Measurements from ENCODE around the gene SLC25A25. TPM values are rescaled to one million over a fixed set of nuclear protein-coding genes. Genes with fewer than 3 reads are reported as not detected.

The SLC25A25 gene
- total and polyA plus RNA-seq, 8 donors = 7.9 to 37.1 (median 13.6) TPM

GRCh38 chr9:128149001-128149701 is 81.1 kb downstream of the SLC25A25 start, which contains the start of gene LCN2:
Gene LCN2 (plus strand): TSS chr9:128149453. CDS start chr9:128149526, 73 bp downstream.
- 42 to 63% (median 50%) methylated on average over 5 to 9 of the region's 9 CpGs for WGBS, 5 donors
- H3K4me1 ChIP-seq = peaks cover 10 to 44% (median 24%) of the 10 kb centered on the region in 4 donors
- H3K27ac ChIP-seq = peak within 1 kb of the TSS in 4 of 5 donors; percentile 2 to 88 (median 78)
- no peaks in the 10 kb centered on the region for H3K27me3 ChIP-seq
- H3K9me3 ChIP-seq = no peaks in the 10 kb centered on the region
- peak within 1 kb of the TSS in 3 of 4 donors; percentile 13 to 44 (median 20) for H3K4me3 ChIP-seq
- intact Hi-C loops (cut with DNase I; ENCODE audit: low total_unique reads) = no loop called here
- no peaks in the 10 kb centered on the region for H3K36me3 ChIP-seq
- peak; percentile 84 to 85 for DNase-seq
- TF ChIP-seq POLR2AphosphoS5 (IDR thresholded peaks at IDR 0.05) = peak in 2 of 3 donors; percentile 67 to 86
- no peak for TF ChIP-seq CTCF (IDR thresholded peaks at IDR 0.05)

- peaks cover 10 to 42% (median 20%) of the 10 kb centered on the region in 4 donors for H3K4me1 ChIP-seq
- no peaks in the 10 kb centered on the region for H3K27me3 ChIP-seq
- peak overlapping the region in 3 of 4 donors; percentile 13 to 44 (median 20) for H3K4me3 ChIP-seq
- TF ChIP-seq CTCF (IDR thresholded peaks at IDR 0.05) (no peak), POLR2A (IDR thresholded peaks at IDR 0.05) (no peak), EP300 (IDR thresholded peaks at IDR 0.05) (no peak), POLR2AphosphoS5 (IDR thresholded peaks at IDR 0.05) (no peak)
- DNase-seq = no peak
- peak overlapping the region in 3 of 5 donors; percentile 68 to 88 (median 87) for H3K27ac ChIP-seq
- 67 to 73% (median 70%) methylated on average over 9 to 11 of the region's 11 CpGs for WGBS, 5 donors
- intact Hi-C loops (cut with DNase I; ENCODE audit: low total_unique reads) = no loop called here
- H3K36me3 ChIP-seq = no peaks in the 10 kb centered on the region
- no peaks in the 10 kb centered on the region for H3K9me3 ChIP-seq
These were observed 82.0 kb downstream of the SLC25A25 start for GRCh38 chr9:128149951-128150593.

GRCh38 chr9:128150594-128151308 is 82.7 kb downstream of the SLC25A25 start:
- Histone ChIP-seq H3K27me3 (no peaks in the 10 kb centered on the region), H3K9me3 (no peaks in the 10 kb centered on the region), H3K4me1 (peaks cover 10 to 42% (median 17%) of the 10 kb centered on the region in 4 donors), H3K4me3 (peak overlapping the region in 2 of 4 donors; percentile 20 to 44), H3K36me3 (no peaks in the 10 kb centered on the region), H3K27ac (peak overlapping the region in 3 of 5 donors; percentile 68 to 88 (median 87))
- intact Hi-C loops (cut with DNase I; ENCODE audit: low total_unique reads) = no loop called here
- TF ChIP-seq CTCF (IDR thresholded peaks at IDR 0.05) (no peak), POLR2AphosphoS5 (IDR thresholded peaks at IDR 0.05) (peak in 2 of 3 donors; percentile 14 to 25)
- WGBS, 5 donors = 58 to 80% (median 76%) methylated on average over 12 to 19 of the region's 19 CpGs
- peak; percentile 41 to 71 for DNase-seq
